ENCODE data around the gene PRDX5.
"Not testable (repeated sequence)": the region's sequence is repeated elsewhere in the genome, so short reads cannot be mapped to it uniquely, and the experiment has no call there.

PRDX5 gene

DNA sequence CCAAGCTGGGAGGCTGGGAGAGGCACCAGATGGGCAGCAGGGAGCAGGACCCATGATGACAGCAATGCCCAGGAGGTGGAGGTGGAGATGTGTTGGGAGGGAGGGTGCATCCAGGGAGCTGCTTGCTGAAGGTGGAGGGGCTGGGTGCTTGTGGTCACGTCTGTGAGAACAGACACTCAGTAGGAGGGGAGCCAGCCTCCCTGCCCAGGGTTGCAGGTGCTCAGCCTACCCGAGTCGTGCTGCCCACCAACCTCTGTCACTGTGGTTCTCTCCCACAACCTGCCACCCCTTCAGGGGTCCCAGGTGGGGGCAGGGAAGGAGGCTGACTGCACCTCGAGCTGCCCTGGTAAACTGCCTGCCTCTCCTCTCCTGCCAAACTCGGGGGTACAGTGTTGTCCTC lies 5.5 kb downstream of the PRDX5 start:
- Mint-ChIP-seq H3K27me3 (ENCODE audit: low read depth) (no peaks in the 10 kb centered on the region), H3K9me3 (no peaks in the 10 kb centered on the region), H3K4me3 (no peak overlapping the region), H3K36me3 (ENCODE audit: low read depth) (peaks cover 17% of the 10 kb centered on the region), H3K4me1 (ENCODE audit: low read depth) (peaks cover 9% of the 10 kb centered on the region), H3K27ac (no peak overlapping the region)

DNA sequence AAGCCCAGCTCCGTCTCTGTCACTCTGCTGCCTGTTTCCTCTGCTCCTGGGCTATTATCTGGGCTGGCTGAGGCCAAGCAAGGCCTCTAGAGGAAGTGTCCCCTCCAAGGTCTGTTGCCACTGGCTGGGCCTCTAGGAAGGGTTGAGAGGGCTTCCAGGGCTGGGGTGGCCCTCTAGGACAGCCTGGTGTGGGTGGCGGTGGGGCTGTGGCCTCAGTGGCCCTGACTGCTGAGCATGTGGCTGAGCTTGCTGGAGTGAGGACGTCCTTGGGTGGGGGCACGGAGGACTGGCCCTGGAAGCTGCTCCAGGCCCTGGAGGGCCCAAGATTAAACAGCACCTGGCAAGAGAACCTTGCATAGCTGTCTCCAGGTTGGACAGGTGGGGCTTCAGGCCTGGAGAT lies 6.1 kb downstream of the PRDX5 start:
- not testable (repeated sequence) for H3K27me3 Mint-ChIP-seq (ENCODE audit: low read depth); H3K4me1 Mint-ChIP-seq (ENCODE audit: low read depth); H3K9me3 Mint-ChIP-seq; H3K27ac Mint-ChIP-seq; H3K4me3 Mint-ChIP-seq
- H3K36me3 Mint-ChIP-seq (ENCODE audit: low read depth): peaks cover 17% of the 10 kb centered on the region

DNA sequence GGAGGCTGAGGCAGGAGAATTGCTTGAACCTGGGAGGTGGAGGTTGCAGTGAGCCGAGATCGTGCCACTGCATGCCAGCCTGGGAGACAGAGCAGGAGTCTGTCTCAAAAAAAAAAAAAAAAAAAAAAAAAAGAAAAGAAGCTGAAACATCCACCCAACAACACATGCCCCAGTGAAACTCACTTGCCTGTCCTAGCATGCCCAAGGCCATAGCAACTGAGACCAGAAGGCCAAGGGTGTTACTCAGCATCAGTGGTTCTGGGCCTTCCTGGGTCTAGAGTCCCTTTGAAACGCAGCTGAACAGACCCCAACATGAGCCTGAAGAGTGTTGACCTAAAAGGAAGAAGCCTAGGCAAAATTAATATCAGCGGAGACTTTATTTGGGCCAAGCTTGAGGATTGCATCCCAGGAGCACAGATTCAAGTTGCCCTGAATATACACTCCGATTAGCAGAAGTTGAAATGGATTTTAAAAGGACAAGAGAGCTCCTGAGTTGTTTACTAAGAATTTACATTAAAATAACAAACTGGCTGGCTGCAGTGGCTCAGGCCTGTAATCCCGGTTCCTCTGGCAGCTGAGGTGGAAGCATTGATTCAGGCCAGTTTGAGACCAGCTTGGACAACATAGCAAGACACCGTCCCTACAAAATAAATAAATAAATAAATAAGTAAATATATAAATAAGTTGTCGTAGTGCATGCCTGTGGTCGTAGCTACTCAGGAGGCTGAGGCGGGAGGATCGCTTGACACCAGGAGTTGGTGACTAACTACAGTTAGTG lies 7.0 kb downstream of the PRDX5 start:
- Mint-ChIP-seq H3K27me3 (ENCODE audit: low read depth) (no peaks in the 10 kb centered on the region), H3K27ac (no peak overlapping the region), H3K9me3 (no peaks in the 10 kb centered on the region), H3K4me3 (no peak overlapping the region), H3K4me1 (ENCODE audit: low read depth) (peaks cover 4% of the 10 kb centered on the region), H3K36me3 (ENCODE audit: low read depth) (peaks cover 13% of the 10 kb centered on the region)

DNA sequence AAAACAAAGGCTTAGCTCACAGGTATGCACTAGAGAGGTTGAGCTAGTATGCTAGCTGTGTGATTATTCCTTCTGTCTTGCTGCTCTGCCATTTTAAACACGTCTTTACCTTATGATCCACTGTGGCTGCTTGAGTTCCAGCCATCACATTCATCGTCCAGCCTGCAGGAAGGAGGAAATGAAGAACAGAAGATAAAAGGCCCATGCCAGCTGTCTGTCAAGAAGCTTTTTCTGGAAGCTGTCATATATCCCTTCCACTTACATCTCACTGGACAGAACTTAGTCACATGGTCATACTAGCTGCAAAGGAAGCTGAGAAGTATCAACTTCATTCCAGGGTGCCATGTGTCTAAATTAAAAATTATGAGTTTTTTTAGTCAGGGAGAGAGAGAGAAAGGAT lies 9.5 kb downstream of the PRDX5 start:
- Mint-ChIP-seq H3K36me3 (ENCODE audit: low read depth) (no peaks in the 10 kb centered on the region), H3K27ac (no peak overlapping the region), H3K9me3 (no peaks in the 10 kb centered on the region), H3K4me1 (ENCODE audit: low read depth) (peaks cover 6% of the 10 kb centered on the region), H3K27me3 (ENCODE audit: low read depth) (no peaks in the 10 kb centered on the region), H3K4me3 (no peak overlapping the region)

DNA sequence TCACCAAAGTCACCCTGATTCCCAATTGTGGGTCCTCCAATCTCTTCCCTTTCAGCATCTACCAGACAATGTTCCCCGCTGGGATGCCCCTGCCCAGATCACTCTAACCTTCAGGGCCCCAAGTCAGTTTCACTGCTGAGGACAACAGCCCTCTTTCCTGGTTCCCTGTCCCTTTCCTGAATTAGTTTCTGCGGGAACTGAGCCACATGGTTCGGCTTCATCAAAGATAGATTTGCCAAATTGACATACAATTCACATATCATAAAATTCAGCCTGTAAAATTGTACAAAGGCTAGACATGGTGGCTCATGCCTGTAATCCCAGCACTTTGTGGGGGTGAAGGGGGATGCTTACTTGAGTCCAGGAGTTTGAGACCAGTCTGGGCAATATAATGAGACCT lies 10.1 kb downstream of the PRDX5 start:
- Mint-ChIP-seq H3K27me3 (ENCODE audit: low read depth) (no peaks in the 10 kb centered on the region), H3K9me3 (no peaks in the 10 kb centered on the region), H3K4me1 (ENCODE audit: low read depth) (peaks cover 6% of the 10 kb centered on the region)

DNA sequence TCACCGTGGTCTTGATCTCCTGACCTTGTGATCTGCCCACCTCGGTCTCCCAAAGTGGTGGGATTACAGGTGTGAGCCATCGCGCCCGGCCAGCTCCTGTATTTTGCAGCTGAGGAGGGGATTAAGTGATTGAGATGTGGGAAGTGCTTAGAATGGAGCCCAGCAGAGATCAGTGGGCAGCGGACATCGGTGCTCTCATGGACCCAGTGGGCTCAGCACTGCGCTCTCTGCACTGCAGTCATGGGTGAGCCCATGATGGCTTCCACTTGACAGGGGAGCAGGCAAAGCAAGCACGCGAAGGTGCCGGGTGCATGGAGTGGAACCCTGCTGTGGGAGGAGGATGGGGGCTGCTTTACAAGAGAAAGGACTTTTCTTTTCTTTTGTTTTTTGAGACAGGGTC lies 13.0 kb downstream of the PRDX5 start:
- peaks cover 11% of the 10 kb centered on the region for H3K4me1 Mint-ChIP-seq (ENCODE audit: low read depth)
- H3K27me3 Mint-ChIP-seq (ENCODE audit: low read depth): no peaks in the 10 kb centered on the region
- no peaks in the 10 kb centered on the region for H3K36me3 Mint-ChIP-seq (ENCODE audit: low read depth)
- no peak overlapping the region for H3K4me3 Mint-ChIP-seq
- no peaks in the 10 kb centered on the region for H3K9me3 Mint-ChIP-seq
- no peak overlapping the region for H3K27ac Mint-ChIP-seq

More for the DNA sequence above, 10.1 kb downstream of the PRDX5 start:
- Mint-ChIP-seq H3K27ac (no peak overlapping the region), H3K36me3 (ENCODE audit: low read depth) (no peaks in the 10 kb centered on the region), H3K4me3 (no peak overlapping the region)

DNA sequence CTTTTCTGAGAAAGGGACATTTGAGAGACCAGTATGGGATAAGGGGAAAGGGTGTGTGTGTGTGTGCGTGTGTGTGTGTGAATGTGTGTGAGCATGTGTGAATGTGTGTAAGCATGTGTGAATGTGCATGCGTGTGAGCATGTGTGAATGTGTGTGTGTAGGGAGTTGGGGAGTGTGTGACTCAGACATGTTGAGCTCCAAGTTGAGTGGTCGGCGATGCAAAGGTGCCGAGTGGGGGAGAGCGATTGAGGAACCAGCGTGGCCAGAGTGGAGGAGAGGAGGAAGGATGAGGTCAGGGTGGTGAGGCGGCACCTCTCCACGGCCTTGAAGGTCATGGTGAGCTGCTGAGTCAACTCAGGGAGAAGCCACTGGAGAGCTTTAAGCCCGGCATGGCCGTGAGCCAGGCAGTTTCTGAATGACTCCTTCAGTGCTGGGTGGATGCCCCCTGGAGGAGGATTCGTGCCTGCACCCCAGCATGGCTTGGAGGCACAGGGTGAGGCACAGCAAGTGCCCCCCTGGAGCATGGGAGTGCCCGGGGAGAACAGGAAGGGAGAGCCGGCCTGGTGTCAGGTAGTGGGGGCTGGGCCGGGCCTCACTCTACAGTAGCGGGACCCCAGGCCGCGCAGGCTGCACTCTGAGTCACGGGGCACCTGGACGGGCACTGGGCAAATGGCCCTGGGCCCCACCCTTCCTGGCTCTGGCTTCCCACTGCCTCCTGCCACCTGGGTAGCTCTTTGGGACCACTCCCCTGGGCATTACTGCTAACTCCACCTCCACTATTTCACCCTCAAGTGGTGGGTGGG lies 13.8 kb downstream of the PRDX5 start:
- H3K9me3 Mint-ChIP-seq: no peaks in the 10 kb centered on the region
- peak overlapping the region; percentile 53 for H3K27ac Mint-ChIP-seq
- H3K4me3 Mint-ChIP-seq: no peak overlapping the region
- H3K27me3 Mint-ChIP-seq (ENCODE audit: low read depth): no peaks in the 10 kb centered on the region
- peaks cover 11% of the 10 kb centered on the region for H3K4me1 Mint-ChIP-seq (ENCODE audit: low read depth)
- H3K36me3 Mint-ChIP-seq (ENCODE audit: low read depth): no peaks in the 10 kb centered on the region

DNA sequence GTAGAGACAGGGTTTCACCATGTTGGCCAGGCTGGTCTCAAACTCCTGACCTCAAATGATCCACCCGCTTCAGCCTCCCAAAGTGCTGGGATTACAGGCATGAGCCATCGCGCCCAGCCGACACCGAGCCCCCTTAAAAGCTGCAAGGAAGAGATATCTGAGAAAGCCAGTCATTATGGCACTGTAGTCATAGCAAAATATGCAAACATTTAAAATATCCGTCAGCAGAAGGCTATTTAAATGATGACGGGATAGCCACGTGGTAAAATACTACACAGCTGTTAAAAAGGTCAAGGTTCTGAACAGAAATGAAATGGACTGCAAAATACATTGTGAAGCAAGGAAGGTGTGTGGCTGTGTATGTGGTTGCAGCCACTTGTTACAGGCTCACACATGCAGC lies 15.6 kb downstream of the PRDX5 start:
- H3K9me3 Mint-ChIP-seq: no peaks in the 10 kb centered on the region
- no peaks in the 10 kb centered on the region for H3K27me3 Mint-ChIP-seq (ENCODE audit: low read depth)
- H3K4me1 Mint-ChIP-seq (ENCODE audit: low read depth): peaks cover 15% of the 10 kb centered on the region
- no peak overlapping the region for H3K4me3 Mint-ChIP-seq
- H3K36me3 Mint-ChIP-seq (ENCODE audit: low read depth): peaks cover 6% of the 10 kb centered on the region
- no peak overlapping the region for H3K27ac Mint-ChIP-seq

DNA sequence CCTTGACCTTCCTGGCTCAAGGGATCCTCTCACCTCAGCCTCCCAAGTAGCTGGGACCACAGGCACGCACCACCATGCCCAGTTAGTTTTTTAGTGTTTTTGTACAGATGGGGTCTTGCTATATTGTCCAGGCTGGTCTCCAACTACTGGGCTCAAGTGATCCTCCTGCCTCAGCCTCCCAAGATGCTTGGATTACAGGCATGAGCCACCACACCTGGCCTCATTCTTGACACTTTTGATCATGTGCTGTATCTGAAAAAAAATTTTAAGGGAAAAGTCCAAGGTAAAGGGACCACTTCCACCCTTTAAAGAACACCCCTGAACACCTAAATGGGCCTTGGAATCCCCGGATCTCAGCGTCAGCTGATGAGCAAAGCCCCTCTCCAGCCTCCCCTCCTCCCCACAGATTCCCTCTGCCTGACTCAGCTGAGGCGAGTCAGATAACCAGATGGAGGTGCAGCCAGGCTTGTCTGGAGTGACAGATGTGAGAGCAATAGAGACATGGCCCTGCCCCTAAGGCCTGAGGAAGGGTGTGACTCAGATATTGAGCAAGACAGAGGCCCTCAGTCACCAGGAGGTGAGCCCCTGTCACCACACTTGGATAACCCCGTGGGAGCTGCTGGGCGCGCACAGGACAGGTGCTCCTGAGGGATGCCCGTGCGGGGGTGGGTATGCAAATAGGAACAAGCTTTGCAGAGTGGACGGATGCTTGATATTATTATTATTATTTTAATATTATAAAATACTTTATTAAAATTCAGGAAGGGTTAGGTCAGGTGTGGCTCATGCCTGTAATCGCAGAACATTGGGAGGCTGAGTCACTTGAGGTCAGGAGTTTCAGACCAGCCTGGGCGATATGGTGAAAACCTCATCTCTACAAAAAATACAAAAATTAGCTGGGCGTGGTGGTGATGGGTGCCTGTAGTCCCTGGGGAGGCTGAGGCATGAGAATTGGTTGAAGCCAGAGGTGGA lies 17.1 kb downstream of the PRDX5 start:
- Mint-ChIP-seq H3K4me1 (ENCODE audit: low read depth) (peaks cover 26% of the 10 kb centered on the region), H3K36me3 (ENCODE audit: low read depth) (peaks cover 12% of the 10 kb centered on the region), H3K4me3 (no peak overlapping the region), H3K27ac (no peak overlapping the region), H3K9me3 (no peaks in the 10 kb centered on the region), H3K27me3 (ENCODE audit: low read depth) (no peaks in the 10 kb centered on the region)

DNA sequence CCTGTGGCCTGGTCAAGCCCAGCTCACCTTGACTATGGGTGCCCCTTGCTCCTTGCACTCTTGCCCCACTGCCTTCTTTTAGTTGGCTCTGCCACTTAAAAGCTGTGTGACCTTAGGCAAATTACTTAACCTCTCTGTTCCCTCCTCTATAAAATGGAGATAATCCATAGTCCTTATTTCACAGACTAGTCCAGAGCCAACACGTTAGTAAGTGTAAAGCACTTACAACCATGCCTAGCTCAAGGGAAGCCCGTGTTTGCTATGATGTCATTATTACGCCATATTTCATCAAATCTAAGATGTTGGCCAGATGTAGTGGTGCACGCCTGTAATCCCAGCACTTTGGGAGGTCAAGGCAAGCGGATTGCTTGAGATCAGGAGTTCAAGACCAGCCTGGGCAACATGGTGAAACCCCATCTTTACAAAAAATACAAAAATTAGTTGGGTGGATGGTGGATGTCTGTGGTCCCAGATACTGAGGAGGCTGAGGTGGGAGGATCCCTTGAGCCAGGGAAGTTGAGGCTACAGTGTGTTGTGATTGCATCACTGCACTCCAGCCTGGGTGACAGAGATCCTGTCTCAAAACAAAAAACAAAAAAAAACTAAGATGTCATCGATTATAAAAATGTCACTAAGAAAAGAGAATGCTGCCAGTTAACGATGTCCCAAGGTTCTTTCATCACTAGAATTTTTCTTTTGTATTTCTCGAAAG lies 19.8 kb downstream of the PRDX5 start:
- Mint-ChIP-seq H3K27ac (no peak overlapping the region), H3K9me3 (no peaks in the 10 kb centered on the region), H3K36me3 (ENCODE audit: low read depth) (peaks cover 23% of the 10 kb centered on the region), H3K4me3 (no peak overlapping the region), H3K4me1 (ENCODE audit: low read depth) (peaks cover 30% of the 10 kb centered on the region), H3K27me3 (ENCODE audit: low read depth) (no peaks in the 10 kb centered on the region)

DNA sequence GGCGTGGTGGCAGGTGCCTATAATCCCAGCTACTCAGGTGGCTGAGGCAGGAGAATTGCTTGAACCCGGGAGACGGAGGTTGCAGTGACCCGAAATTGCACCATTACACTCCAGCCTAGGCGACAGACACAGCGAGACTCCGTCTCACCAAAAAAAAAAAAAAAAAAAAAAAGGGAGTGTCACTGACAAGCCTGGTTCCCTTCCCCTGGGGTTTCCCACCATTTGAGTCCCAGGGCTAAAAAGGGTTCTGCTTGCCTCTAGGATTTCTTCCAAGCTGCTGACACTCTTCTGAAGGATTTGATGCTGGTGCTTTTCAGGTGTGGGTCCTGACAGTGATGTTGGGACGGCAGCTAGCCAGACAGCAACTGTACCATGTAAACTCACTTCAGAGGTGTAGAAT lies 20.8 kb downstream of the PRDX5 start:
- Mint-ChIP-seq H3K4me1 (ENCODE audit: low read depth) (peaks cover 32% of the 10 kb centered on the region), H3K27ac (peak overlapping the region; percentile 94), H3K9me3 (no peaks in the 10 kb centered on the region), H3K27me3 (ENCODE audit: low read depth) (no peaks in the 10 kb centered on the region), H3K36me3 (ENCODE audit: low read depth) (peaks cover 23% of the 10 kb centered on the region), H3K4me3 (peak overlapping the region; percentile 92)

DNA sequence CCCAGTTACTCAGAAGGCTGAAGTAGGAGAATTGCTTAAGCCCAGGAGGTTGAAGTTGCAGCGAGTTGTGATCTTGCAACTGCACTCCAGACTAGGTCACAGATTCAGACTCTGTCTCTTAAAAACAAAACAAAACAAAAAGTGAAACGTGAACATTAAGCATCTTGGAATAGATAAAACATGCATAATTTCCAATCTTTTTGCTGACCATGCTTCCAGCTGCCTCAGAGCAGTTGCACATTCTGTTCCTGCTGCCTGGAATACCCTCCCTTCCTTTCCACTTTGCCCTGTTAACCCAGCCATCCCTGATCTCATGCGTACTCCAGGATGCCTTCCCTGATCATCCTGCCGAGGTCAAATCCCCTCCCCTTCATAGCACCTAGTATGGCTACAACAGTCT lies 21.4 kb downstream of the PRDX5 start:
- Mint-ChIP-seq H3K9me3 (no peaks in the 10 kb centered on the region), H3K27ac (peak overlapping the region; percentile 94), H3K4me1 (ENCODE audit: low read depth) (peaks cover 32% of the 10 kb centered on the region), H3K27me3 (ENCODE audit: low read depth) (no peaks in the 10 kb centered on the region), H3K36me3 (ENCODE audit: low read depth) (peaks cover 23% of the 10 kb centered on the region), H3K4me3 (peak overlapping the region; percentile 92)

DNA sequence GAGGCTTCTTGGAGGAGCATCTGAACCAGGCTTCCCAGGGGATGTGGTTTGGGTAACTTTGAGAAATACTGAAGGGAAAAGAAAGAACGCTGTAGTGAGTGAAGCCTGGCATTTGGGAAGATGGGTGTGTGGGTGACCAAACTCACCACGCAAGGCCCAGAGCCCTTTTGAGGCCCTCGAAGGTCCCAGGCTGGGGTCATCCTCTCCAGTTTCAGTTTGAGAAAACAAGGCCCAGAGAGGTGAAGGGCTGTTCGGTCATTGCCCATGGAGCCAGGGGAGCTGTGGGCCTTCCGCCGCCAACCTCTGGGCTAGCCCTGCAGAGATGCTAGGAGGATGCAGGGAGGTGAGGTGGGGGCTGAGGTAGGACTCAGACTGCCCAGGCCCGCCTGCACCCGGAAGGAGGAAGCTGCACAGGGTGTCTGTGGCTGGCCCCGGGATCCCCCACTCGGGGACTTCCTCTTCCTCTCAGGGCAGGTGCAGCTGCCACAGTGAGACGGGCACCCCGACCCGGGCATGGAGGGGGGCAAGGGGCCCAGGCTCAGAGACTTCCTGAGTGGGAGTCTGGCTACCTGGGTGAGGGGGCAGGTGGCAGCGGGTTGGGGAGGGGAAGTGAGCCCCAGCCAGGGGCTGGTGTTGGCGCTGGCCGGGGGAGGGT lies 22.0 kb downstream of the PRDX5 start, which contains the start of gene CCDC88B:
Gene CCDC88B (plus strand): TSS at position 451 of the 655 bp plus-strand sequence. CDS start 63 bp downstream, at position 514.
- H3K27me3 Mint-ChIP-seq (ENCODE audit: low read depth): no peaks in the 10 kb centered on the region
- H3K9me3 Mint-ChIP-seq: no peaks in the 10 kb centered on the region
- peak within 1 kb of the TSS; percentile 92 for H3K4me3 Mint-ChIP-seq
- H3K4me1 Mint-ChIP-seq (ENCODE audit: low read depth): peaks cover 31% of the 10 kb centered on the region
- peaks cover 23% of the 10 kb centered on the region for H3K36me3 Mint-ChIP-seq (ENCODE audit: low read depth)
- peak within 1 kb of the TSS; percentile 94 for H3K27ac Mint-ChIP-seq
